Measurements from ENCODE around the gene HAT1. TPM values are rescaled to one million over a fixed set of nuclear protein-coding genes. Genes with fewer than 3 reads are reported as not detected.
"Not testable (repeated sequence)": the region's sequence is repeated elsewhere in the genome, so short reads cannot be mapped to it uniquely, and the experiment has no call there.

The HAT1 gene, protein sequence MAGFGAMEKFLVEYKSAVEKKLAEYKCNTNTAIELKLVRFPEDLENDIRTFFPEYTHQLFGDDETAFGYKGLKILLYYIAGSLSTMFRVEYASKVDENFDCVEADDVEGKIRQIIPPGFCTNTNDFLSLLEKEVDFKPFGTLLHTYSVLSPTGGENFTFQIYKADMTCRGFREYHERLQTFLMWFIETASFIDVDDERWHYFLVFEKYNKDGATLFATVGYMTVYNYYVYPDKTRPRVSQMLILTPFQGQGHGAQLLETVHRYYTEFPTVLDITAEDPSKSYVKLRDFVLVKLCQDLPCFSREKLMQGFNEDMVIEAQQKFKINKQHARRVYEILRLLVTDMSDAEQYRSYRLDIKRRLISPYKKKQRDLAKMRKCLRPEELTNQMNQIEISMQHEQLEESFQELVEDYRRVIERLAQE
- 66.6 and 93.5 TPM in 2 replicates for total RNA-seq (2014; rRNA removed; shearing (Covaris generic))

DNA sequence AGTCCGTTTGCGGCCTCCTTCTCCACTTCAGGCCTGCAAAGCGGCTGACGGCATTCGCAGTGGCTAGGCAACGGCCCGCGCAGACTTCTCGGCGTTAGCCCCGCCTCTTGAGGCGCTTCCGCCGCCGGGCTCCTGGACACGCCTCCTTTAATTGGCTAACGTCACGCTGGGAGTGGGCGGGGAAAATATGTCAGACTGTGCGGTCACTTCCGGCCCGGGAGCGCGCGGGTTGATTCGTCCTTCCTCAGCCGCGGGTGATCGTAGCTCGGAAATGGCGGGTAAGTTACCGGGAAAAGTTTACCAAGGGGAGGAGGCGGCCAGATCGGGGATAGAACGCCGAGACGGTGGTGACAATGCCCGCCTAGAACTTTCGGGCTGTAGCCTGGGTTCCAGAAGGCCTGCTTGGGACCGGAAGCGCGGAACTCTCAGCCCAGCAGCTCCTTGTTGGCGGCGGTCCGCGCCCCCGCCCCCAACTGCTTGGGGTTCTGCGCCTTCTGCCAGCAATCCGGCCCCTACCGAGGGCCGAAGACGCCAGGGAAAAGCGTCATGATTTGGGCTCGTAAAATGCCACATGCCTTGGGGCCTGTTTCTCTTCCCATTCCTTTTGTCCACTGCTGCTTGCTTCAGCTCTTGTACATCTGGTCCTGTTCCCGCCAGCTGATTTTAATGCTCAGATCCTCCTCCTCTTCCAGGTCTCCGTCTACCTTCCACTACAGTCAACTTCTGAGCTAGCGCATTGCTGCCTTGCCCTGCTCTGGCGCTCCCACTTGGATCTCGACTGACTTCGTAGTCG lies at the start of gene HAT1:
Gene HAT1, plus strand, starts transcription at position 232 of the 793 bp plus-strand sequence. Its CDS starts 40 bp downstream, at position 272.
- DNase-seq (ENCODE audit: low spot score), result peak; percentile 93

DNA sequence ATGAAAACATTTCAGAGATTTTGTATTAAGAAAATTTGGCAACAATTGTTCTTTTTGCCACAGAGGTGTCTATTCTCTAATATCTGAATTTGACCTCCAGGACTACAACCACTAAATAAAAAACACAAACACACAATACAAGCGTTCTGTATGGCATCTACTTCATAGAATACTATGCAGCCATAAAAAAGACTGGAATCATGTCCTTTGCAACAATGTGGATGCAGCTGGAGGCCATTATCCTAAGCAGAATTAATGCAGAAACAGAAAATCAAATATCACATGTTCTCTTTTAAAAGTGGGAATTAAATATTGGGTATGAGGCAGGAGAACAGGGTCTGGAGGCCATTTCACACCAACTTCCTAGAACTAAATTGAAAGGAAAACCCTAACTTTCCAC lies 47.7 kb upstream of the HAT1 start:
- DNase-seq (ENCODE audit: low spot score), result no peak

DNA sequence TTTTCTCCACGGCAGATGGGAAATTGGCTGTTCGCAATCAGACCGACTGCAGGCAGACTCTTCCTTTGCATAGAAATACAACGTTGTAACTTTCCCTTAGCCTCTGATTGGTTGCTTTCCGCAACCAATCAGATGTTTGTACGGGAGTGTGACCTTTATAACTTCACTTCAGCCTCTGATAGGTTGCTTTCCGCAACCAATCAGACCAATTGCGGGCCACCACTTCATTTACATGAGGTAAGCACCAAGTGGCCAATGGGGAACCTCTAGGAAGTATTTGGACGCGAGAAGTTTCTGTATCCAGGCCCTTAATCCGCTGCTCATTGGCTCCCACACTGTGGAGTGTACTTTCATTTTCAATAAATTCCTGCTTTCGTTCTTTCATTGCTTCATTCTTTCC lies 47.3 kb upstream of the HAT1 start:
- no peak for DNase-seq (ENCODE audit: low spot score)

DNA sequence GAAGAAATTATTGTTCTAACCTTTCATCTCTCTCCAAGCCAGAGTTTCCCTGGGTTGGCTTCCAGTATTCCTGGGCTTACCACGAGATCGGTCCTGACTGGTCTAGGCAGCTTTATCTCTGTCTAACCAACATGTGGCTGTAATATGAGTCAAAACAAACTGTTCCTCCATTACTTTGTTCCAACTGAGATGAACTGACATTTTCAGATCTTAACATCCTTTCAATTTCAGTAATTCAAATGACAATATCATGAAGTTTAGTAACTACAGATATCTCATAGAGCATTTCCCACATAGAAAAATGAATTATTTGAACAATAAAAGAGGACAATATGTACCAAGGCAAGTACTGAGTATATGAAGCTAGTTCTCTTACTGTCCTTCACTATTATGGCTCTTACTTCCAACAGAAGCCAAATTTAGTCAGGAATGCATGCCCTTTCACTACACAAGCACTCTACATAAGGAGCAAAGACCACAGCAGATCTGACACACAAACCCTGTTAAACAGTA lies 43.7 kb upstream of the HAT1 start:
- DNase-seq (ENCODE audit: low spot score), result peak; percentile 56

DNA sequence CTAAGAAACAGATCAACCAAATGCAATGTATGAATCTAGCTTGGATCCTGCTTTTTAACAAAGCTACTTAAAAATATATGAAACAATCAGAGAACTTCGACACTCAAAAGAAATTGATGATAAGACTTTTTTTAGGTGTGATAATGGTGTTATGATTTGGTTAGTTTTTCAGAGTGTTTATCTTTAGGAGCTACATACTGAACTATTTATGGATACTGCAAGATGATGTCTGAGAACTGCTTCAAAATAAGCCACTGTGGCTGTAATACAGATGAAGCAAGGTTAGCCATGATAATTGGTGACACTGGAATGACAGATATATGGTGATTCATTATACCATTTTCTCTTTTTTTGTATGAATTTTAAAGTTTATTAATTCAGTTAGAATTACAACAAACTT lies 42.4 kb upstream of the HAT1 start:
- DNase-seq (ENCODE audit: low spot score), result no peak

DNA sequence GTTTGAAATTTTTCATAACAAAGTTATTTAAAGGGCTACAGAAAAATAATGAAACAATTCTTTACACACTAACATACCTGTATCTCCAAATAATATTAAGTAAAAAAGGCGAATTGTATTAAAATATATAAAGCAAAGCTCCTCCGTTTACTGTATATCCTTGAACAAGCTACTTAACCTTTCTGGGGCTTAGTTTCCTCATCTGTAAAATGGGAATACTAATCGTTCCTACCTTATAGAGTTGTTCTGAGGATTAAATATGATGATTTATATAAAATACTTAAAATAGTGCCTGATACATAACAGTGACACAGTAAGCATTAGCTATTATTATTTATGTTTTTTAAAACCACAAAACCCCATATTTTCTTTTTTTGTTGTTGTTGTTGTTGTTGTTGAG lies 41.5 kb upstream of the HAT1 start:
- no peak for DNase-seq (ENCODE audit: low spot score)

DNA sequence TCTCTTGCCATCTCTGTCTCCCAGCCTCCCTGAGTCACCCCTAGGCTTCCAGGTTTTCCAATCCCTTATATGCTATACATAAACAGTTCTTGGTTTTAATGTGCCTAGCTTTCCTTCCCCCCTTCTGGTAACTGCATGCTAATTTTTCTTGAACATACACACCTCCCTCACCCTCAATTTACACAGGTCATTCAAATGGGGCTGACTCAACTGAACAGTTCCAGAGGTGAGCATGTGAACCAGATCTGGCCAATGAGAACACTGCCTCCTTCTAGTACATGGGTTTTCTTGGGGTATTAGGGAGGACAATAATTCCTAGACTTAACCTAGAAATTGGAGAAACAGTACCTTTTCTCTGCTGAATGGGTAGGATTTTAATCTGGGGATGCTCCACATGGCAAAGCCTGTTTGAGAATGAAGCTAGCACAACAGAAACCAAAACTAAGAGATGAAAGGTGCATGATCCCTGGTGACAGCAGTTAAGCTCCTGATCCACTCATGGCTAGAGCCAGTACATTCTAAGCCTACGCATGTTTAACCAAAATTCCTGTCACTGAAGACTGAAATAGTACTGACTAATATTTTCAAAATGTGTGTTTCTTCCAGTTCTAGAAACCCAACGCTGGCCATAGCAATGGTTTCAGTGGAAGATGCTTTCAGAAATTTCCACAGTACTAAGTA lies 40.0 kb upstream of the HAT1 start:
- DNase-seq (ENCODE audit: low spot score), result no peak

DNA sequence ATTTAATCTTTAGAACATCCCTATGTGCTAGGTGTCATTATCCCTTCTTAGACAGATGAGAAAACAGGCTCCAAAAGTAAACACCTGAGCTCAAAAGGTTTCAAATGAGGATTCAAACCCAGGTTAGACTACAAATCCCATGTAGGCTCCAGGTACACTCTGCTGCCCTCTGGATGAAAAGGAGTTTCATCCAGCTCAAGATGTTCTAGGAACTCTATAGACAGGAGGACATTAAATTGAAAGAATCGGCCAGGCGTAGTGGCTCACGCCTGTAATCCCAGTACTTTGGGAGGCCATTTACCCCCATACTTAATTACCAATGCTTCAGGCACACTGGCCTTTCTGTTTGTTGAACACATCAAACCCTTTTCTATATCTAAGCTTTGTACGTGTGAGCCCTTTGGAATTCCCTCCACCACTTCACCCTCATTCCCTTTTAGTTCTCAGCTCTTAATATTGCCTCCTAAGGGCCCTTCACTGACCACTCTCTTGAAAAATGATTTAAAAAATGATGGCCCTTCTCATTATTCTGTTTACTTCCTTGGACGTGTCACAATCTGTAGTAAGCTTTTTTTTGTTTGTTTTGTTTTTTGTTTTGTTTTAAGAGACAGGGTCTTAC lies 38.9 kb upstream of the HAT1 start:
- no peak for DNase-seq (ENCODE audit: low spot score)

DNA sequence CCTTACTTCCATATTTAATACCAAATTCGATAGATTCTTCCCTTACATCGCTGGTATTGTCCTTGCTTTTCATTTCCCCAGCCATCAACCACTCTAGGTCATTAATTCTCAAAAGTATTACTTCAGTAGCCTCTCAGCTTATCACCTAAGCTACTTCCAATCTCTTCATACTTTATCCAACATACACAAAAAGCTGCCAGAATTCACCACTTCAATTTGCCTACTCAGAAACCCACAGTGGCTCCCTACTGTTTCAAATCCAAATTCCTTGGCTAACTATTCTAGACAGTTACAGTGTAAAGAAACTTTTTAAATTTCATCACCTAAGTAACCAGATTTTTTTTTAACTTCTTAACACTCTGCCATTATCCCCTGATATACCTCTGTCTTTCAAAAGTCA lies 32.9 kb upstream of the HAT1 start:
- no peak for DNase-seq (ENCODE audit: low spot score)

DNA sequence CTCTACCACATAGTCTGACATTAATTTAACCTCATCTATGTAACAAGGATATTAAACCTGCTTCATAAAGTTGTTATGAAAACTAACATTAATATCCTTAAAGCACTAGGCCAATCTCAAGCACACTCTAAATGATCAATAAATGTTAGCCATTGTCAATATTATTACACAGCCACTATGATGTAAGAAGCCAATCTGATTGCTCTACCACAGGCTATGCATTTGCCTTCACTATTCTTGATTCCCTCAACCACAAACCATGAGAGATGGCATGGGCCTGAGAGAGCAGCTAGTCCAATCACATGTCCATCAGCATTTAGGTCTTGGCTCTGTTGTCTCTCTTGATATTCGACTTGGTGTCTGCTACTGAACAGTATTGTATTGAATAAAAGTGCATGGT lies 32.5 kb upstream of the HAT1 start:
- no peak for DNase-seq (ENCODE audit: low spot score)

DNA sequence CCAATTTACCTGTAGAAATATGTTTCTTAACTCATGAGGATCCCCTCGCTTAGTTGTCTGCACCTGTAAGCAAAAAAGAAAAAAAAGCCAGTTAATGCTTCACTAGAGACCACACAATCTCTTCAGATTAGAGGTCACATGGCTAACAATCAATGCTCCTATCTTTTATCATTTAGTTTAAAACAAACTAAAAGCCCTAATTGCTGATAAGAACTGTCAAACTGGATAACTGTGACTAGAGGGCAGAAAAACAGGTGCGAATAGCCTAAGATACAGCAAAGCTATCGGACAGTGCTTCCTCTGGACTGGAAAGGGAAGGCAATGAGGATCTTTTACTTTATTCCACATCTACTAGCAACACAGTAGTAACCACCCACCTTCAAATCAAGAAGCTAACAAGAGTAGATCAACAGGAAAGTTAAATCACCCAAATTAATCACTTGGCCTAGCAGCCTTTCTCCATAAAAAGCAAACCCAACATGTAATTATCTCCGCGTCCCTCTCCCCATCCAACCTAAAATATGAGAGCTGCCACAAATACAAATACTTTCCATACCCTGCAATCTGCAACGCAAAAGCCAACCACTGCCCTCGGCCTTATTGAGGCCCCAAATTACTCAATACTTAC lies 29.0 kb upstream of the HAT1 start:
- no peak for DNase-seq (ENCODE audit: low spot score)

DNA sequence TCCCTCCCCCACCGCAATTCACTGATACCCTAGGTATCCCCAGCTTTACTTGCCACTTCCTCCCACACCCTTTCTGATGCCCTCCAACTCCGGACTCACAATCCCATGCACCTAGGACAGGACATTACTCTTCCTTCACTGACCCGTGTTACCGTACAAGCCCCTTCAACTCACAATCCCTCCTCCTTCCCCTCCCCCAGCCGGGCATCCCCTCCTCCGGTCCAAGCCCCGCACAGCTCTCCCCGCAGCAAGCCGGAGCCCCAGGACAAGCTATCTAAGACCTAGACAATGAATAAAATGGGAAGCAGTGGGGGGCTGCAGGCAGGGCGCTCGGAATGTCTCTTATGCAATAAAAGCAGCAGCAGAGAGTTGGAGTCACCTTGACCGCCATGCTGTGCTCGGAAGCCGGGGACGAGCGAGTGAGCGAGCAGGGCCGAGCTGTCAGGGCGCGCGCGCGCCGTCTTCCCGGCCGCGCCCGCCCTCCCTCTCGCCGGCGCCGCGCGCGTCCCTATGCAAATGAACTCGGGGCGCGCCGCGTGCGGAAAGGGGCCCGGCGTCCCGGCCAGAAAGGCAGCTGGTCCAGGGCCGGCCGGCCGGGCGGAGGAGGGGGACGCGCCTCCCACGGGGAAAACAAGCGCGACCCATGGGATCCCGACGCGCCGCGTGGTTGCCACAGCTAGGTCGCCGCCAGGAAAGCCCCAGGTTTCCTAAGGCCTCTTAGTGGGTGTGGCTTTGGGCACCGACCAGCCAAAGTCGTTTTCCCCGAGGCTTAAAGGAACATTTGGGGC lies 28.2 kb upstream of the HAT1 start, which contains the start of gene SLC25A12:
Gene SLC25A12, minus strand, starts transcription at position 421 of the 788 bp plus-strand sequence. Its CDS starts 30 bp downstream, at position 391.
- peak; percentile 57 for DNase-seq (ENCODE audit: low spot score)

DNA sequence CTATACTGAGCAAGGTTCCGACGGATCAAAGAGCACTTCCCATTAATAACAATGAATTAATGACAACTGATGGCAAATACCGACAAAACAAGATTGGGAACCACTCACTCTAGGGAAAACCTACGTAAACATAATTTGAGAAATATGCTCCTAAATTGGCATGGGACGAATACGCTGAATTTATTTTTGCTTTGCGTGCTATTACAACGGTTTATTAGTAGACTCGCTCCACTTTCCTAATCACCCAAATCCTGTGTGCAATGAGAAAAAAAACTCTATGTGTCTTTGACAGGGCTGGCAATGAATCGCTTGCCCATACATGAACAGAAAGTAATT lies 27.7 kb upstream of the HAT1 start:
- DNase-seq (ENCODE audit: low spot score), result no peak

DNA sequence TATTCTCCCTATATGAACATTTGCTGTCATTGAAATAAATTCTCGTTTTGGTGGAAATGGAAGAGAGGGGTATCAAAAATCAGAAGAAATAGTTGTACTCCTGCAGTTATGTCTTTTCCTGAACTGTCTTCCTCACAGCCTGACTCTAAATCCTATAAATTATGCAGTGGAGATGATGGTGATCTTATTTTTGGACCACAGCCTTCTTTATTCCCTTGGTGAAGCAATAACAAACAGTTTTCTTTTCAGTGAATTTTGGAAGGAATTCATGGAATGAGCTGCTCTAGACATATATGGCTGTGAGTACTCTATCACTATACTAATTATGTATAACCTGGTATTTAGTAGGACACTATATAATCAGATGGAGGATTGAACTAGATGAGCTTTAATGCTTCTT lies 26.5 kb upstream of the HAT1 start:
- no peak for DNase-seq (ENCODE audit: low spot score)

DNA sequence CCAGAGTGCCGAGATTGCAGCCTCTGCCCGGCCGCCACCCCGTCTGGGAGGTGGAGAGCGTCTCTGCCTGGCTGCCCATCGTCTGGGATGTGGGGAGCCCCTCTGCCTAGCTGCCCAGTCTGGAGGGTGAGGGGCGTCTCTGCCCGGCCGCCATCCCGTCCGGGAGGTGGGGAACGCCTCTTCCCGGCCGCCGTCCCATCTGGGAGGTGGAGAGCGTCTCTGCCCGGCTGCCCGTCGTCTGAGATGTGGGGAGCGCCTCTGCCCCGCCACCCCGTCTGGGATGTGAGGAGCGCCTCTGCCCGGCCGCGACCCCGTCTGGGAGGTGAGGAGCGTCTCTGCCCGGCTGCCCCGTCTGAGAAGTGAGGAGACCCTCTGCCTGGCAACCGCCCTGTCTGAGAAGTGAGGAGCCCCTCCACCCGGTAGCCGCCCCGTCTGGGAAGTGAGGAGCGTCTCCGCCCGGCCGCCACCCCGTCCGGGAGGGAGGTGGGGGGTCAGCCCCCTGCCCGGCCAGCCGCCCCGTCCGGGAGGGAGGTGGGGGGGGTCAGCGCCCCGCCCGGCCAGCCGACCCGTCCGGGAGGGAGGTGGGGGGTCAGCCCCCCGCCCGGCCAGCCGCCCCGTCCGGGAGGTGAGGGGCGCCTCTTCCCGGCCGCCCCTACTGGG lies 22.5 kb upstream of the HAT1 start:
- DNase-seq (ENCODE audit: low spot score), result not testable (repeated sequence)

DNA sequence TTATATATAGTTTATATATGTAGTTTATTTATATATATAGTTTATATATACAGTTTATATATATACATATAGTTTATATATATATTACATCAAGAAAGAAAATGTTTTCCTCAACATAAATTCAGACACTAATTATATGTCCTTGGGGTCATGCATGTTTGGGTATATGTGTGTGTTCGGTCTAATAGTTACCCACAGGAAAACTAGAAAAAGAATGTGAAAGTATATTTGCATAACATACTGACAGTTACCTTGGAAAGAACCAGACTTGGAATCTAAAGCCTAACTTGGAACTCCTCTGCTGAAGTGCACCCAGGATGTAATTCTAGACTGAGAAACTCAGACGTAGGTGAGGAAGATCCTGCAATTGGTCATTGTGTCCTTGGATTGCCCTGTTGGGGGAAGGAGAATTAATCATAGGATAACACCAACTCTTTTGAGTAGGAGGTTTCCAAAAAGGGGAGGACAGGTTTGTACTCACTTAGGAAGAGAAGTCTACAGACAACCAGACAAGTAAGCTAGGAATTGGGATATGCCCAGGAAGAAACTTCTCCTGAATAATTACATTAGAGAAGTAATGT lies 19.3 kb upstream of the HAT1 start:
- DNase-seq (ENCODE audit: low spot score), result no peak

DNA sequence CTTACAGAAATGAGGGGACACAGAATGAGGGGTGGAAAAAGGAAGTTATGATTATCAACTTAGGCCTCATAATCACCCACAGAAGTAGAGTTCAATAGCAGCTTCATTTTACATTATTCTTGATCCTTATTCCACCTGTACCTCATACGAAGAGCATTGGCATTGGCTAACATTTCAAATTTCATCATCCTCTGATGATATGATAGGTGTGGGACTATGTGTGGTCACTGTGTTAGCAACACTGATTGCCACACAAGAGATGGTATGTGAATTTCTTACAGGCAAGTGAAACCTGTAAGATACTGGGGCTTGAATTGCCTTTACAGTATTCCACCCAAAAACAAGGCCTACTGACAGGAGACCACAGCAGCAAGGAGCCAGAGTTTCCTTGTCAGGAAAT lies 14.0 kb upstream of the HAT1 start:
- no peak for DNase-seq (ENCODE audit: low spot score)

DNA sequence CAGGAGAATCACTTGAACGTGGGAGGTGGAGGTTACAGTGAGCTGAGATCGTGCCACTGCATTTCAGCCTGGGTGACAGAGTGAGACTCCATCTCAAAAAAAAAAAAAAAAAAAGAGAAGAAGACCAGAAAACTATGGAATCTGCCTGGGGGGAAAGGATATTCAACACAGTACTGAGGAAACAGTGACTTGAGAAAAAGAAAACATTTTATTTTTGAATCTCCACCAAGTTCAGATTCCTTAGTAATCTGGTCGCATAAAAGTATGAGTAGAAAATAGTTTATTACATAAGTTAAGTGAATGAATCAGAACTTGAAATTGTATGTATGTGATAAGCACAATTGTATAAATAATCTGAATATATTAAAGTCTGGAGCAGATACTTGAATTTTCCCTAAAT lies 13.0 kb upstream of the HAT1 start:
- DNase-seq (ENCODE audit: low spot score), result no peak

DNA sequence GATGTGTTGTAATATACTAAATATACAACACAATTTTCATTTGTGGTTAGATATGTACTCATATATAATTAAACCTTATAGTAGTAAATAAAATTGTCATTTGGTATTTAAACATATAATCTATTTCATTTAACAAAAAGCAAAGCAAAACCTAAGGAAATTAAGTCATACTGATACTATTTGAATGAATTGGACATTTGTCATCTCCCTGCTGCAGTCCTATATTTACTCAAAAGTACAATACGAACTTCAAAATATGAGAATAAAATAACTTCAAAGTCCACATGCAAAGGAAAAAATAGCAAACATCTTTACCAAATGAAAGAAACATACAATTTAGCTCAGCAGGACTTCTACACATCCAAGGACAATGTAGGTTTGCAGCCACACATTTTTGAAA lies 11.8 kb upstream of the HAT1 start:
- DNase-seq (ENCODE audit: low spot score), result no peak

DNA sequence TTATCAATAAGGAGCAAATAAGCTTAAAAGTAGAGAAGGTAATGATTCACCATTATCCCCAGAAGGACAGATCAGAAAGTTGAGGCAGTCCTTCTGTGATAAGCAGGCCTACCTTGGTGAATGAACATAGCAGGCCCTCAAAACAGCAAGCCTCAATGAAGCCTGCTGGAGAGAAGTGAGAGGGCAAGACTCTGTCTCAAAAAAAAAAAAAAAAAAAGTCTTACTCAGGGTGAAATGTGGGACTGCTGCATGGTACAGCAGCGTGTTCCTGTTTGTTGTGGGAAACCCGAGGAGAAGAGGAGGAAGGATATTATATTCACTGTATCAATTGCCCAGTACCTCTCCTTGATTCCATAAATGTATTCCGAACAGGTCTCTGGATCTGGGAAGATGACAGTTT lies 8.7 kb upstream of the HAT1 start:
- no peak for DNase-seq (ENCODE audit: low spot score)

Data from H4 (cell line).